Skin epidermis (tissue), 12 donors: ENCODE results near the gene TXNRD2.

Experiments
- H3K27ac ChIP-seq, 21 experiments: fragments of 200-600 bp; sonication (generic) in 11 of 21; one replicate each; pipeline ENCODE4 v1.5.0; 2020; ENCODE audit warnings: mild to moderate bottlenecking in 3 of 21, inconsistent platforms in 2 of 21, moderate library complexity in 2 of 21
- H3K4me3 ChIP-seq, 7 experiments: fragments of 200-600 bp; sonication (generic) in 2 of 7; one replicate each; pipeline ENCODE4 v1.5.0; 2020; ENCODE audit warnings: inconsistent platforms in 2 of 7, mild to moderate bottlenecking in 2 of 7, moderate library complexity in 1 of 7

The TXNRD2 gene

GRCh38 chr22:19981171-19981960 lies 39.7 kb upstream of the TXNRD2 start:
- H3K27ac ChIP-seq, result no peak overlapping the region
- no peak overlapping the region for H3K4me3 ChIP-seq

GRCh38 chr22:19980766-19981165 lies 39.1 kb upstream of the TXNRD2 start:
- no peak overlapping the region for H3K27ac ChIP-seq

GRCh38 chr22:19979712-19980493 lies 38.3 kb upstream of the TXNRD2 start:
- Histone ChIP-seq H3K27ac (no peak overlapping the region), H3K4me3 (no peak overlapping the region)

More at GRCh38 chr22:19980766-19981165, 39.1 kb upstream of the TXNRD2 start:
- no peak overlapping the region for H3K4me3 ChIP-seq

- H3K27ac ChIP-seq, result no peak overlapping the region
These were observed 37.1 kb upstream of the TXNRD2 start for GRCh38 chr22:19978748-19979147.

GRCh38 chr22:19977296-19978243 lies 36.0 kb upstream of the TXNRD2 start:
- Histone ChIP-seq H3K27ac (no peak overlapping the region), H3K4me3 (no peak overlapping the region)

More at GRCh38 chr22:19978748-19979147, 37.1 kb upstream of the TXNRD2 start:
- H3K4me3 ChIP-seq, result no peak overlapping the region

GRCh38 chr22:19976671-19977070 lies 35.1 kb upstream of the TXNRD2 start:
- Histone ChIP-seq H3K27ac (no peak overlapping the region), H3K4me3 (no peak overlapping the region)

GRCh38 chr22:19975707-19976035 lies 34.1 kb upstream of the TXNRD2 start:
- Histone ChIP-seq H3K4me3 (no peak overlapping the region), H3K27ac (peak overlapping the region in 1 of 21 experiments; percentile 2)

GRCh38 chr22:19974935-19975706 lies 33.5 kb upstream of the TXNRD2 start:
- peak overlapping the region in 2 of 21 experiments; percentile 2 to 30 for H3K27ac ChIP-seq
- no peak overlapping the region for H3K4me3 ChIP-seq

GRCh38 chr22:19974268-19974861 lies 32.7 kb upstream of the TXNRD2 start:
- peak overlapping the region in 1 of 21 experiments; percentile 30 for H3K27ac ChIP-seq
- H3K4me3 ChIP-seq, result no peak overlapping the region

- Histone ChIP-seq H3K4me3 (no peak overlapping the region), H3K27ac (no peak overlapping the region)
These were observed 32.1 kb upstream of the TXNRD2 start for GRCh38 chr22:19973551-19974267.

GRCh38 chr22:19972652-19973550 lies 31.3 kb upstream of the TXNRD2 start:
- Histone ChIP-seq H3K27ac (no peak overlapping the region), H3K4me3 (no peak overlapping the region)

GRCh38 chr22:19972251-19972650 lies 30.6 kb upstream of the TXNRD2 start:
- Histone ChIP-seq H3K27ac (peak overlapping the region in 1 of 21 experiments; percentile 29), H3K4me3 (no peak overlapping the region)

GRCh38 chr22:19971276-19972124 lies 29.9 kb upstream of the TXNRD2 start:
- H3K27ac ChIP-seq, result peak overlapping the region in 2 of 21 experiments; percentile 25 to 29
- H3K4me3 ChIP-seq, result no peak overlapping the region

GRCh38 chr22:19970479-19971275 lies 29.1 kb upstream of the TXNRD2 start:
- peak overlapping the region in 2 of 21 experiments; percentile 25 to 62 for H3K27ac ChIP-seq

GRCh38 chr22:19970031-19970478 lies 28.4 kb upstream of the TXNRD2 start:
- peak overlapping the region in 2 of 21 experiments; percentile 25 to 62 for H3K27ac ChIP-seq

More at GRCh38 chr22:19970479-19971275, 29.1 kb upstream of the TXNRD2 start:
- no peak overlapping the region for H3K4me3 ChIP-seq

More at GRCh38 chr22:19970031-19970478, 28.4 kb upstream of the TXNRD2 start:
- no peak overlapping the region for H3K4me3 ChIP-seq
